Urinary bladder (tissue), 4 donors: Measurements from ENCODE around the gene LSM14A. TPM values are rescaled to one million over a fixed set of nuclear protein-coding genes. Genes with fewer than 3 reads are reported as not detected.
"Not testable (repeated sequence)": the region's sequence is repeated elsewhere in the genome, so short reads cannot be mapped to it uniquely, and the experiment has no call there.

ENCODE experiments used
- DNase-seq: peaks from one replicate; pipeline ENCODE4 v3.0.0-alpha.2; 2015; ENCODE audit errors: extremely low spot score
- H3K27ac ChIP-seq: one replicate; pipeline ENCODE4 v1.5.1; 2013; ENCODE audit warnings: low read depth, mild to moderate bottlenecking, moderate library complexity
- H3K36me3 ChIP-seq: one replicate; pipeline ENCODE4 v1.6.1; 2013; ENCODE audit warnings: mild to moderate bottlenecking, moderate library complexity; ENCODE audit not compliant: insufficient read depth
- H3K4me1 ChIP-seq: one replicate; pipeline ENCODE4 v1.6.1; 2013; ENCODE audit warnings: mild to moderate bottlenecking, moderate library complexity; ENCODE audit not compliant: insufficient read depth
- H3K4me3 ChIP-seq: one replicate; pipeline ENCODE4 v1.5.1; 2013; ENCODE audit warnings: low read depth, low read length
- WGBS: extraction: QIAGEN DNeasy Blood & Tissue Kit; methylation state at CpG from one replicate; pipeline ENCODE4 v1.1.7; 2013; 5-methylcytosine and 5-hydroxymethylcytosine counted together
- polyA plus RNA-seq: library from polyadenylated mRNA; stranded (reverse); fragments of 200-250 nt; gene quantifications from one replicate; pipeline ENCODE4 v1.2.3, GENCODE V29; 2013
- total RNA-seq: library from RNA; depleted of rRNA; stranded (reverse); fragments of >200 nt; gene quantifications from one replicate; pipeline ENCODE4 v1.2.3, GENCODE V29; 2014
- donor health status: healthy with polysubstance abuse.
- donor health status: healthy.

The LSM14A gene
- 133 TPM for total RNA-seq
- polyA plus RNA-seq = 130 TPM

DNA sequence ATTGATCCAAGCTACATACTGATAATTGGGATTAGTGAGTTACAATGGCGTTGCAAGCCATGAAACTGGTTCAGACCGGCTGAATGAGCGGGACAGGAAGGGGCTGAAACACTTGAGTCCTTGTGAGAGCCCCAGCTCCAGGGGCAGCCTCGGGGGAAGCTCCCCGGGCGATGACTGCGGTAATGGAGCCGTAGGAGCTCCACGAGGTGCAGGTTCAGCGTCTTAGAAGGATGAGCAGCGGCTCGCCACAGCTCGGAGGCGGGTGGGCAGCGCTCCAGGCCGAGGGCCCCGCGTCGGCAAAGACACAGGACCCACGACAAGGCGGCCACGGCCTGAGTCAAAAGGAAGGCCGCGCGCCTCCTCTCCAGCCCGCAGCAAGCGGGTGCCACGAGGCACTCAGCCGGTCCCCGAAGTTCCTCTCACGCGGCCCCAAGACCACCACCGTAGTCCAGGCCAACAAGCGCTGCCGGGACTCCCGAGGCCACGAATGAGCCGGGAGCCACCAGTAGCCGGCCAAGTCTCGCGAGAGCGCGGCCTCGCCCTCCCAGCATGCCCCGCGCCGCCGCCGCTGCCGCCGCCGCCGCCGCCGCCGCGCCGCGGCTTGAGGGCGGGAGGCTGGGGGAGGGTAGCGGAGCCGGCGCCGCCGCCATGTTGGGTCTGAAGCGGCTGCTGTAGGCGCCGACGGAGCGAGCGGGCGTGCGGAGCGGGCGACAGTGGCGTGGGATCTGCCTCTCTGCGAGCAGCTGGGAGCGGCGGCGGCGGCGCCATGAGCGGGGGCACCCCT lies at the start of gene LSM14A:
LSM14A (plus strand) TSS at position 628 of the 784 bp plus-strand sequence; CDS start at position 767, 139 bp downstream.
- H3K36me3 ChIP-seq = no peaks in the 10 kb centered on the region
- H3K4me3 ChIP-seq = peak within 1 kb of the TSS; percentile 92
- peak; percentile 67 for DNase-seq
- peak within 1 kb of the TSS; percentile 97 for H3K27ac ChIP-seq
- under 1% methylated on average over 83 of the region's 83 CpGs for WGBS
- no peaks in the 10 kb centered on the region for H3K4me1 ChIP-seq

DNA sequence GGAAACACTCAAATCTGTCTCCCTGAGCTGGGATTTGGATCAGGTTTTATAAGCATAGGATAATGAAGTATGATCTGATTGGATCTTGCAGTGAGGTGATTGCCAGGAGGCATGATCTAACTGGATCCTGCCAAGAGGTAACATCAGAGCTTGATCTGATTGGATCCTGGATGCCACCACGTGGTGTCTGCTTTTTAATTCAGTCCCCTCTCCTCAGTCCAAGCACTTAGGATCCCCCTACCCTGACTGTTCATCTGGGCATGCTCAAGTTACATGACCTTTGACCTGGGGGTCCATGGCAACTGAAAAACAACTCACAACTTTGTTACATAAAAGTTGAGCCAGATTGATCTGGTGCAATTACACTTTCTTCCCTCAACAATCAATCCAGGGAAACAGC lies 47.5 kb upstream of the LSM14A start:
- no peaks in the 10 kb centered on the region for H3K36me3 ChIP-seq
- WGBS = 5% methylated on average over 1 of the region's 1 CpG

DNA sequence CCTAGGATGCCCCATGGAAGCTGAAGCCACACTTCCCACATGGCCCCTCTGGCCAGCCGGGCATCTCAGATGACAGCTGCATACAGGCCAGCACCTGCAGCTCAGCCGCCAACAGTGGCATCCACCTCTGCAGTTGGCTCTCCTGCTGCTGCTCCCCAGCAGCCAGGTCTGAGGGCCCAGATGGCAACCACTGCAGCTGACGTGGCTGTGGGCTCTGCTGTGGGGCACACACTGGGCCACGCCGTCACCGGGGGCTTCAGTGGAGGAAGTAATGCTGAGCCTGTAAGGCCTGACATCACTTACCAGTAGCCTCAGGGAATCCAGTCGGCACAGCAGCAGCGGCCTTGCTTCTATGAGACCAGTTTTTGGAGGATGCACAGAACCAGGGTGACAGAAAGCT lies 45.3 kb upstream of the LSM14A start:
- no peak for DNase-seq
- no peak overlapping the region for H3K27ac ChIP-seq
- H3K4me1 ChIP-seq = no peaks in the 10 kb centered on the region
- 79% methylated on average over 8 of the region's 8 CpGs for WGBS
- no peaks in the 10 kb centered on the region for H3K36me3 ChIP-seq
- no peak overlapping the region for H3K4me3 ChIP-seq

More for the DNA sequence above, 47.5 kb upstream of the LSM14A start:
- no peak overlapping the region for H3K4me3 ChIP-seq
- DNase-seq = no peak
- no peak overlapping the region for H3K27ac ChIP-seq
- H3K4me1 ChIP-seq = no peaks in the 10 kb centered on the region

DNA sequence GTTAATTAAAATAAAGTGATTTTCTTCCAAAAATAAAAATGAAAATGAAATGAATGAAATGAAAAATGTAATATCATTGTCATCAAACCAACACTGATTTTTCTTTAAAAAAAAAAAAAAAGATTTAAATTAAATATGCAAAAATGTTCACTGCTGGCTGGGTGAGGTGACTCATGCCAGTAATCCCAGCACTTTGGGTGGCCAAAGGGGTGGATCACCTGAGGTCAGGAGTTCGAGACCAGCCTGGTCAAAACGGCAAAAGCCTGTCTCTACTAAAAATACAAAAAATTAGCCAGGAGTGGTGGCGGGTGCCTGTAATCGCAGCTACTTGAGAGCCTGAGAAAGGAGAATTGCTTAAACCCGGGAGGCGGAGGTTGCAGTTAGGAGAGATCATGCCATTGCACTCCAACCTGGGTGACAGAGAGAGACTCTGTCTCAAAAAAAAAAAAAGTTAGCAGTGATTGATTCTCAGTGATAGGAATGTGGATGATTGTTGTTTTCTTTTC lies 44.6 kb upstream of the LSM14A start:
- Histone ChIP-seq H3K36me3 (no peaks in the 10 kb centered on the region), H3K4me1 (no peaks in the 10 kb centered on the region), H3K4me3 (no peak overlapping the region), H3K27ac (no peak overlapping the region)
- no peak for DNase-seq
- WGBS = 85% methylated on average over 6 of the region's 6 CpGs

DNA sequence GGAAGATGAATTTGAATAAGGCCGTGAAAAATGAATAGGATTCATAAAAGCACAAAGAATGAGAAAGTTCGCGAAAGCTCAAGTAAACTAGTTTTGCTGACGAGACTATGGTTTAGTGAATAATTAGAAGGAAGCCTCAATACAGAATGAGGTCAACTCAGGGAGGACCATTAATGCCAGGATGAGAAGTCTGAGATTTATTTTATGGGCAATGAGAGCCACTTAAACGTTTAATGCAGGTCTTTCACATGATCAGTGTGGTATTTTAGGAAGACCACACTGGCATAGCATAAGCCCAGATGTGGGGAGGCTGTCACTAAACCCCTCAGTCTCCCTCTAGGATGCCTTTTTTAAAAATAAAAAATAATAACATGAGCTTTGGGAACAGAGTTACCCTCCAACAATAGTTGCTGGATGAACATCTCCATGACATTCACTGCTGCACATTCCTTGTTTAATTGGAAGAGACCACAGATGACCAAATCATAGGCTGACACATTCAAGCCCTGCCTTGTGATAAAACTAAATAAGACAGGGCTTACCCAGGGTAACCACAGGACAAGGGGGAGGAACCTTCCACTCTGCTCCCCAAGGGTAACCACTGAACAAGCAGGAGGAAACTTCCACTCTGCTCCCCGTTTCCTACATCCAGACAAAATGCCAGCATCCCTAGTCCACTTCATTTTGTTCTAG lies 43.6 kb upstream of the LSM14A start:
- no peak for DNase-seq
- WGBS = 37% methylated on average over 6 of the region's 6 CpGs
- no peak overlapping the region for H3K27ac ChIP-seq
- no peaks in the 10 kb centered on the region for H3K4me1 ChIP-seq
- no peak overlapping the region for H3K4me3 ChIP-seq
- no peaks in the 10 kb centered on the region for H3K36me3 ChIP-seq

DNA sequence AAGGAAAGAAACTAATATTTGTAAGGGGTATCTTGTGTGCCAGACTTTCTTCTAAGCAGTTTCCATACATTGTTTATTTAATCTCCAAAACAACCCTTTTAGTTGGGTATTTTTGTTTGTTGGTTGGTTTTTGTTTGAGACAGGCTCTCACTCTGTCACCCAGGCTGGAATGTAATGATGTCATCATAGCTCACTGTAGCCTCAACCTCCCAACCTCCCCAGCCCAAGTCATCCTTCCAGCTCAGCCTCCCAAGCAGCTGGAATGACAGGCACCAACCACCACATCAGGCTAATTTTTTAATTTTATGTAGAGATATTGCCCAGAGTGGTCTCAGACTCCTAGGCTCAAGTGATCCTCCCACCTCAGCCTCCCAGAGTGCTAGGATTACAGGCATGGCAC lies 41.2 kb upstream of the LSM14A start:
- Histone ChIP-seq H3K4me1 (no peaks in the 10 kb centered on the region), H3K27ac (no peak overlapping the region), H3K36me3 (no peaks in the 10 kb centered on the region), H3K4me3 (no peak overlapping the region)
- DNase-seq = no peak

DNA sequence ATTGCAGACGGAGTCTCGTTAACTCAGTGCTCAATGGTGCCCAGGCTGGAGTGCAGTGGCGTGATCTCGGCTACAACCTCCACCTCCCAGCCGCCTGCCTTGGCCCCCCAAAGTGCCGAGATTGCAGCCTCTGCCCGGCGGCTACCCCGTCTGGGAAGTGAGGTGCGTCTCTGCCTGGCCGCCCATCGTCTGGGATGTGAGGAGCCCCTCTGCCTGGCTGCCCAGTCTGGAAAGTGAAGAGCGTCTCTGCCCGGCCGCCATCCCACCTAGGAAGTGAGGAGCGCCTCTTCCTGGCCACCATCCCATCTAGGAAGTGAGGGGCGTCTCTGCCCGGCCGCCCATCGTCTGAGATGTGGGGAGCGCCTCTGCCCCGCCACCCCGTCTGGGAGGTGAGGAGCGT lies 40.2 kb upstream of the LSM14A start:
- not testable (repeated sequence) for H3K36me3 ChIP-seq, H3K4me1 ChIP-seq, H3K4me3 ChIP-seq, H3K27ac ChIP-seq, DNase-seq
- 93% methylated on average over 20 of the region's 24 CpGs for WGBS

DNA sequence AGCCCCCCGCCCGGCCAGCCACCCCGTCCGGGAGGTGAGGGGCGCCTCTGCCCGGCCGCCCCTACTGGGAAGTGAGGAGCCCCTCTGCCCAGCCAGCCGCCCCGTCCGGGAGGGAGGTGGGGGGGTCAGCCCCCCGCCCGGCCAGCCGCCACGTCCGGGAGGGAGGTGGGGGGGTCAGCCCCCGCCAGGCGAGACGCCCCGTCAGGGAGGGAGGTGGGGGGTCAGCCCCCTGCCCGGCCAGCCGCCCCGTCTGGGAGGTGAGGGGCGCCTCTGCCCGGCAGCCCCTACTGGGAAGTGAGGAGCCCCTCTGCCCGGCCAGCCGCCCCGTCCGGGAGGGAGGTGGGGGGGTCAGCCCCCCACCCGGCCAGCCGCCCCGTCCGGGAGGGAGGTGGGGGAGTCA lies 39.6 kb upstream of the LSM14A start:
- not testable (repeated sequence) for H3K4me1 ChIP-seq
- 87% methylated on average over 19 of the region's 32 CpGs for WGBS

DNA sequence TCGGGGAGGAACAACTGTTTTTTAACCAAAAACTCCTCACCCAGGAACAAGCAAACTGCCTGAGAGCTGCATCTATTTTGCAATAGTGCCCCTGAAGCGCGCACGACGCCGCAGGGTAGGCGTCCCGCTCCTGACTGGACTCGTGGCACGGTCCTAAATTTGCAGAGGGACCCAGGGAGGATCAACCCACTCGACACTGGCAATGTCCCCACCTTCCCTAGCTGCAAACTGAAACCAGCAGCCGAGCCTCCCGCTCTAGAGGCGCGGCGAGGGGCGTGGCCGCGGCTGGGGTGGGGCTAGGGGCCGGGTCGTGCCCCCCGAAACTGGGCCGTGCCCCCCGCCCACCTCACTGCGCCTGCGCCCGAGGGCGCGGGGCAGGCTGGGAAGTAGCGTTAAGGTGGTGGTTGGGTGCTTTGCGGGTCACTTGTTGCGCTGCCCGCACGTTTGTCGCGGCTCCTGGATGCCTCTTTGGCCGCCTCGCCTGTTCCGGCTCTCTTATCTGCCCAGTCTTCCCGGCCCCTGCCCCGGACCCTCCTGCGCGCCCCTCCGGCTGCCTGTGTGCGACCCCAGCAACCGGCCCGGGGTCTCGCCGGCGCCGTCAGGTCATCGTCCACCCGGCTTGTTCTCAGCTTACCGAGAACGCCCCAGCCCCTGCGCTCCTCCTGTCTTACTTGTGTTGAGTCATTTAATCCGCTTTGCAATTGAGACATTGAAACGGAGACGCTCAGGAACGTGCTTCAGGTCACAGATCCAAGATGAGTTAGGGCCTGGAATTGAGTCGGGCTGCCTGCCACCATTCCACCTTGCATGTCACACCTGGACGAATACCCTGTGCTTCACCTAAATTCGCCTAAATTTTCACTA lies 37.9 kb upstream of the LSM14A start:
- WGBS = under 1% methylated on average over 63 of the region's 63 CpGs
- Histone ChIP-seq H3K27ac (peak overlapping the region; percentile 87), H3K4me3 (peak overlapping the region; percentile 57), H3K36me3 (no peaks in the 10 kb centered on the region), H3K4me1 (no peaks in the 10 kb centered on the region)
- DNase-seq = peak; percentile 43

More for the DNA sequence above, 39.6 kb upstream of the LSM14A start:
- H3K36me3 ChIP-seq, H3K4me3 ChIP-seq, H3K27ac ChIP-seq, DNase-seq: not testable (repeated sequence)

DNA sequence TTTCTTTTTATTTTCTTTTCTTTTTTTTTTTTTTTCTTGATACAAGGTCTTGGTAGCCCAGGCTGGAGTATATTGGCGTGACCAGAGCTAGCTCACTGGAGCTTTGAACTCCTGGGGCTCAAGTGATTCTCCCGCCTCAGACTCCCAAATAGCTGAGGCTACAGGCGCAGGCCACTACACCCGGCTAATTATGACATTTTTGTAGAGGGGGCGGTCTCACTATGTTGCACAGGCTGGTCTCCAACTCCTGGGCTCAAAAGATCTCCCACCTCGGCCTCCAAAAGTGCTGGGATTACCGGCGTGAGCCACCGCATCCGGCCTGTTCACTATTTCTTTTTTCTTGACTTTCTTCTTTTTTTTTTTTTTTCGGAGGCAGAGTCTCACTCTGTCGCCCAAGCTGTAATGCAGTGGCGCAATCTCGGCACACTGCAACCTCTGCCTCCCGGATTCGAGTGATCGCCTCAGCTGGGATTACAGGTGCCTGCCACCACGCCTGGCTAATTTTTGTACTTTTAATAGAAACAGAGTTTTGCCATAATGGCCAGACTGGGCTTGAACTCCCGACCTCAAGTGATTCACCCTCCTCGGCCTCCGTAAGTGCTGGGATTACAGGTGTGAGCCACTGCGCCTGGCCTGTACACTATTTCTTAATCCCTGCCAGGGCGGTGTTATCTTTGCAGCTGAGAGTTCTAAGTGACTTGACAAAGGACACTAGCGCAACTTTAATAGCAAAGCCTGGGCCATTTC lies 37.1 kb upstream of the LSM14A start:
- 67% methylated on average over 24 of the region's 24 CpGs for WGBS

DNA sequence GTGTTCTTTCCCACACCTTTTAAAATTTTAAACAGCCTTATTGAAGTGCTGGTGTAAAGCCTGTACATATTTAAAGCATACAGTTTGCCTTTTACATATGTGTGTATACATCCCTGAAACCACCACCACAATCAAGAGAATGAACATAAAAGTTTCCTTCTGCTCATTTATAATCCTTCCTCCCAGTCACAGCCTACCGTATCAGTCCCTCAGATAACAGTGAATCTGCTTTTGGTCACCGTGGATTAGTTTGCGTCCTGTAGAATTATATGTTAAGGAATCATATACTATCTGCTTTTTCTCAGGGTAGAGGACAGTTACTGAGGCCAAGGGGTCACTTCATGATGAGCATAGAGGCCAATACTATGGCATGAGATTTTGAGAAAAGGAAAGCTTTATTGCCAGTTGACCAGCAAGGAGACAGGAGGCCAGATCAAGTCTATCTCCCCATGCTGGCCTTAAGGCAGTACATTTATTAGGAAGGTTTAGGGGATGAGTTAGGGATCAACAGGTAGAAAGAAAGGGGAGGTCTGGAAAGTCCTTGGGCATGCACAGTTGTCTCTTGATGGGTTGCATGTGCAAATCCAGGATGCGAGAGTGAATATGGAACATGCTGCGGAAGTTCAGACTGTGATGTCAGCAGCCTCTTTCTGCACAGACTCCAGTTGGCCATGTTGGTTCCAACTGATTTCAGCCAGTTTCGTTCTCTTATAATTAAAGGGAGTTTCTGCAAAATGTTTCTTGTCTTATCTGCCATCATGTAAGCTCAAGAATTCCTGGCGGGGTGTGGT lies 36.3 kb upstream of the LSM14A start:
- WGBS = 54% methylated on average over 7 of the region's 7 CpGs
- DNase-seq = no peak
- Histone ChIP-seq H3K4me3 (no peak overlapping the region), H3K27ac (no peak overlapping the region), H3K36me3 (no peaks in the 10 kb centered on the region), H3K4me1 (no peaks in the 10 kb centered on the region)

More for the DNA sequence above, 37.1 kb upstream of the LSM14A start:
- Histone ChIP-seq H3K27ac (no peak overlapping the region), H3K4me3 (peak overlapping the region; percentile 57), H3K36me3 (no peaks in the 10 kb centered on the region), H3K4me1 (no peaks in the 10 kb centered on the region)
- no peak for DNase-seq

DNA sequence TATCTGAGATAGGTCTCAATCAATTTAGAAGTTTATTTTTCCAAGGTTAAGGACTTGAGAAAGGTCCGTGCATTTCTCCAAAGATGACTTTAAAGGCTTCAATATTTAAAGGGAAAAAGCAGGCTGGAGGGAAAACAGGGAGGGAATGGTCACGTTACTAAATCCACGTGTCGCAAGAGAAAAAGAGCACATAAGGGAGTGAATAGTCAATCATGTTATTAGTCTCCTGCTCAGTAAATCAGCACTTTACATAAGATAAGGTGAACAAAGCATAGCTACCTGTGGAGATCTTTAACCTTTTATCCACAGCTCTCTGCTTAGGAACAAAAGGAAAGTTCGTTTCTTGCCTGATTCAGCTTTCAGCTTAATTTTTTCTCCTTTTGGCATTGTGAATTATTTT lies 31.3 kb upstream of the LSM14A start:
- WGBS = 40% methylated on average over 5 of the region's 5 CpGs
- H3K27ac ChIP-seq = no peak overlapping the region
- no peaks in the 10 kb centered on the region for H3K4me1 ChIP-seq

More for the DNA sequence above, 31.3 kb upstream of the LSM14A start:
- H3K36me3 ChIP-seq = no peaks in the 10 kb centered on the region
- no peak overlapping the region for H3K4me3 ChIP-seq
- DNase-seq = no peak
